HepG2 (cell line): ENCODE data around the gene EIF3A. TPM values are rescaled to one million over a fixed set of nuclear protein-coding genes. Genes with fewer than 3 reads are reported as not detected.

Experiments used
- AGO2 ChIP-seq: fragments of 200-400 bp; formaldehyde crosslinking; optimal IDR thresholded peaks from 2 replicates; pipeline ENCODE3; 2017; ENCODE audit warnings: mild to moderate bottlenecking, low read depth, low read length, moderate library complexity
- FOXC1 ChIP-seq: sonication (generic); formaldehyde crosslinking; IDR thresholded peaks from 2 replicates; pipeline ENCODE4 v1.8.0; 2022; ENCODE audit warnings: mild to moderate bottlenecking, missing genetic modification reagents, borderline replicate concordance
- KLF15 ChIP-seq: sonication (generic); formaldehyde crosslinking; IDR thresholded peaks from 2 replicates; pipeline ENCODE4 v1.8.1; 2023; ENCODE audit warnings: borderline replicate concordance, mild to moderate bottlenecking, inconsistent platforms, missing genetic modification reagents, mixed read lengths
- MLLT10 ChIP-seq: sonication (generic); formaldehyde crosslinking; IDR thresholded peaks from 2 replicates; pipeline ENCODE4 v1.4.0; 2020; ENCODE audit warnings: missing genetic modification reagents
- MTF1 ChIP-seq: sonication (generic); formaldehyde crosslinking; IDR thresholded peaks from 2 replicates; pipeline ENCODE4 v1.5.0; 2020; ENCODE audit warnings: missing genetic modification reagents
- NR1H2 ChIP-seq: sonication (generic); formaldehyde crosslinking; IDR thresholded peaks from 2 replicates; pipeline ENCODE4 v1.8.1; 2022; ENCODE audit warnings: low read depth, missing genetic modification reagents, borderline replicate concordance
- POGZ ChIP-seq: sonication (generic); formaldehyde crosslinking; IDR thresholded peaks from 2 replicates; pipeline ENCODE4 v1.4.0; 2020; ENCODE audit warnings: mild to moderate bottlenecking, missing genetic modification reagents
- REL ChIP-seq: sonication (generic); formaldehyde crosslinking; conservative IDR thresholded peaks from 2 replicates; pipeline ENCODE4 v1.8.0; 2022; ENCODE audit warnings: mild to moderate bottlenecking, missing genetic modification reagents, moderate library complexity
- ZMYM4 ChIP-seq: sonication (generic); formaldehyde crosslinking; IDR thresholded peaks from 2 replicates; pipeline ENCODE4 v1.8.1; 2023; ENCODE audit warnings: mild to moderate bottlenecking, missing genetic modification reagents
- ZNF224 ChIP-seq: sonication (generic); formaldehyde crosslinking; IDR thresholded peaks from 2 replicates; pipeline ENCODE4 v1.5.0; 2020; ENCODE audit warnings: mild to moderate bottlenecking, missing genetic modification reagents
- ZNF616 ChIP-seq: sonication (generic); formaldehyde crosslinking; IDR thresholded peaks from 2 replicates; pipeline ENCODE4 v1.5.0; 2020; ENCODE audit warnings: low read depth, mild to moderate bottlenecking, missing genetic modification reagents
- polyA plus RNA-seq, 8 experiments: library from polyadenylated mRNA; depleted of rRNA in 3 of 8; stranded (reverse) in 7 of 8; unstranded in 1 of 8; fragments of >200 nt; fragmentation: Illumina TruSeq in 4 of 8; extraction: Trizol in 4 of 8; gene quantifications; 2 replicates each; pipeline versions ENCODE4 v1.2.1 to v1.2.3, GENCODE V29; 2011 to 2016; ENCODE audit warnings: low read depth in 4 of 8, missing spikeins in 1 of 8, mixed read lengths in 1 of 8; ENCODE audit not compliant: insufficient read depth in 1 of 8
- total RNA-seq, 5 experiments: library from RNA; depleted of rRNA; stranded (reverse); fragments of >200 nt; fragmentation: Illumina TruSeq; extraction: Trizol; gene quantifications; 2 replicates each; pipeline ENCODE4 v1.2.3, GENCODE V29; 2016; ENCODE audit warnings: low read depth in 1 of 5
- TF ChIP-seq, protein P1 (sequence below): sonication (generic); formaldehyde crosslinking; IDR thresholded peaks from 2 replicates; pipeline ENCODE4 v1.4.0; 2020; ENCODE audit warnings: missing genetic modification reagents
- TF ChIP-seq, protein P2 (sequence below): IDR thresholded peaks from 2 replicates; pipeline ENCODE4 v1.6.1; 2012; ENCODE audit warnings: inconsistent platforms
- TF ChIP-seq, protein P3 (sequence below): sonication (generic); formaldehyde crosslinking; IDR thresholded peaks from 2 replicates; pipeline ENCODE4 v1.9.0; 2021; ENCODE audit warnings: missing genetic modification reagents, borderline replicate concordance
- TF ChIP-seq, protein P4 (sequence below): sonication (generic); formaldehyde crosslinking; IDR thresholded peaks from 2 replicates; pipeline ENCODE4 v1.5.1; 2020; ENCODE audit warnings: mild to moderate bottlenecking, missing genetic modification reagents
- TF ChIP-seq, protein P5 (sequence below): sonication (generic); formaldehyde crosslinking; IDR thresholded peaks from 2 replicates; pipeline ENCODE4 v1.8.0; 2022; ENCODE audit warnings: mild to moderate bottlenecking, missing genetic modification reagents, moderate library complexity

The EIF3A gene
- total and polyA plus RNA-seq, 2 of the 13 experiments (the other 11 are each of a cell fraction or from before 2014, with no cell fraction given): 25.6 to 117 TPM

DNA sequence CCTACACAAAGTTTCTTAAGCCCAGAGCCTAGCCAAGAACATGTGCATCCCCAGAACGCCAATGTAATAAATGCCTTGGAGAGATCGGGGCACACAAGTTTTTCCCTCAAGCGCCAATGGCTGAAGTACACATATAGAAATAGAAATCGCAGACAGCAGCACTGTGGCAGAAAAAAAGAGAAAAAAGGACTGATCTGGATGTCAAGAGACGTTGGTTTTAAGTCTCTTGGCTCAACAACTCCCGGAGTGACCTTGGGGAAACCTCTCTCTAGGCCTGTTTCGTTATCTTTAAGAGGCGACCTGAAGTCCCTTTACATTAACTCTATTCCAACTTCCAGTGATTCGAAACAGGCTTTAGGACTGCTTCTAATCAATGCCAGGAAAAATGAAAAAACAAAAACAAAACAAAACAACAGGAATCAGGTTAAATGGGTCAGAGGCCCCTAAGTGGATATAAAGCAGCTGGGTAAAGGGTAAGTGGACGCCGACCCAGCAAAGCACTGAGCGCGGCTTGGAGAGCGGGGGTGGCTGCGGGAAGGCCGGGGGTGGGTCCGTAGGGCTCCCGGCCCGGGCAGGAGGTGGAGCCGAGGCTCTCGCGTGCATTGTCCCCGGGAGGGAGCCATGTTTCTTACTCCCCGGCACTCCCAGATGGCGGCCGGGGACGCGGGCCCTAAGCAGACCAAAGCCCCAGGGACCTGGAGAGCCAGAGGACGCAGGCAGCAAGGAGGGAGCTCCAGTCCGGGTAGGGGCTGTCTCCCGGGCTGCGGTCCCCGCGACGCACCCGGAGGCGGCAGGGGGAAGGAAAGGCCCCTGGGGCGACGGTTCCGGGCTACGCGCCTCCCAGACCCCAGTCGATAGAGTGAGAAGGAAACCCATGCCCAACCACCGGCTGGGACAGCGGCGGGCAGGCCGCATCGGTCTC, 757 bp downstream of the EIF3A start (continued):
- TF ChIP-seq, protein P1, sequence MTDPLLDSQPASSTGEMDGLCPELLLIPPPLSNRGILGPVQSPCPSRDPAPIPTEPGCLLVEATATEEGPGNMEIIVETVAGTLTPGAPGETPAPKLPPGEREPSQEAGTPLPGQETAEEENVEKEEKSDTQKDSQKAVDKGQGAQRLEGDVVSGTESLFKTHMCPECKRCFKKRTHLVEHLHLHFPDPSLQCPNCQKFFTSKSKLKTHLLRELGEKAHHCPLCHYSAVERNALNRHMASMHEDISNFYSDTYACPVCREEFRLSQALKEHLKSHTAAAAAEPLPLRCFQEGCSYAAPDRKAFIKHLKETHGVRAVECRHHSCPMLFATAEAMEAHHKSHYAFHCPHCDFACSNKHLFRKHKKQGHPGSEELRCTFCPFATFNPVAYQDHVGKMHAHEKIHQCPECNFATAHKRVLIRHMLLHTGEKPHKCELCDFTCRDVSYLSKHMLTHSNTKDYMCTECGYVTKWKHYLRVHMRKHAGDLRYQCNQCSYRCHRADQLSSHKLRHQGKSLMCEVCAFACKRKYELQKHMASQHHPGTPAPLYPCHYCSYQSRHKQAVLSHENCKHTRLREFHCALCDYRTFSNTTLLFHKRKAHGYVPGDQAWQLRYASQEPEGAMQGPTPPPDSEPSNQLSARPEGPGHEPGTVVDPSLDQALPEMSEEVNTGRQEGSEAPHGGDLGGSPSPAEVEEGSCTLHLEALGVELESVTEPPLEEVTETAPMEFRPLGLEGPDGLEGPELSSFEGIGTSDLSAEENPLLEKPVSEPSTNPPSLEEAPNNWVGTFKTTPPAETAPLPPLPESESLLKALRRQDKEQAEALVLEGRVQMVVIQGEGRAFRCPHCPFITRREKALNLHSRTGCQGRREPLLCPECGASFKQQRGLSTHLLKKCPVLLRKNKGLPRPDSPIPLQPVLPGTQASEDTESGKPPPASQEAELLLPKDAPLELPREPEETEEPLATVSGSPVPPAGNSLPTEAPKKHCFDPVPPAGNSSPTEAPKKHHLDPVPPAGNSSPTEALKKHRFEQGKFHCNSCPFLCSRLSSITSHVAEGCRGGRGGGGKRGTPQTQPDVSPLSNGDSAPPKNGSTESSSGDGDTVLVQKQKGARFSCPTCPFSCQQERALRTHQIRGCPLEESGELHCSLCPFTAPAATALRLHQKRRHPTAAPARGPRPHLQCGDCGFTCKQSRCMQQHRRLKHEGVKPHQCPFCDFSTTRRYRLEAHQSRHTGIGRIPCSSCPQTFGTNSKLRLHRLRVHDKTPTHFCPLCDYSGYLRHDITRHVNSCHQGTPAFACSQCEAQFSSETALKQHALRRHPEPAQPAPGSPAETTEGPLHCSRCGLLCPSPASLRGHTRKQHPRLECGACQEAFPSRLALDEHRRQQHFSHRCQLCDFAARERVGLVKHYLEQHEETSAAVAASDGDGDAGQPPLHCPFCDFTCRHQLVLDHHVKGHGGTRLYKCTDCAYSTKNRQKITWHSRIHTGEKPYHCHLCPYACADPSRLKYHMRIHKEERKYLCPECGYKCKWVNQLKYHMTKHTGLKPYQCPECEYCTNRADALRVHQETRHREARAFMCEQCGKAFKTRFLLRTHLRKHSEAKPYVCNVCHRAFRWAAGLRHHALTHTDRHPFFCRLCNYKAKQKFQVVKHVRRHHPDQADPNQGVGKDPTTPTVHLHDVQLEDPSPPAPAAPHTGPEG (CRISPR knock-in tag): peak; percentile 29; the same call in 1 of the 2 replicates
- TF ChIP-seq MLLT10 (CRISPR knock-in tag) (no peak), NR1H2 (CRISPR knock-in tag) (peak; percentile 22; the same call in 1 of the 2 replicates), KLF15 (CRISPR knock-in tag) (no peak), ZNF224 (no peak), MTF1 (CRISPR knock-in tag) (no peak), REL (CRISPR knock-in tag) (no peak), AGO2 (peak; percentile 97), ZMYM4 (CRISPR knock-in tag) (0 out of 2 replicates have a peak, but pooled peaks have one; percentile 6), ZNF616 (no peak), POGZ (CRISPR knock-in tag) (no peak), FOXC1 (CRISPR knock-in tag) (no peak)
- TF ChIP-seq, protein P2, sequence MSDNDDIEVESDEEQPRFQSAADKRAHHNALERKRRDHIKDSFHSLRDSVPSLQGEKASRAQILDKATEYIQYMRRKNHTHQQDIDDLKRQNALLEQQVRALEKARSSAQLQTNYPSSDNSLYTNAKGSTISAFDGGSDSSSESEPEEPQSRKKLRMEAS: no peak
- TF ChIP-seq, protein P3, sequence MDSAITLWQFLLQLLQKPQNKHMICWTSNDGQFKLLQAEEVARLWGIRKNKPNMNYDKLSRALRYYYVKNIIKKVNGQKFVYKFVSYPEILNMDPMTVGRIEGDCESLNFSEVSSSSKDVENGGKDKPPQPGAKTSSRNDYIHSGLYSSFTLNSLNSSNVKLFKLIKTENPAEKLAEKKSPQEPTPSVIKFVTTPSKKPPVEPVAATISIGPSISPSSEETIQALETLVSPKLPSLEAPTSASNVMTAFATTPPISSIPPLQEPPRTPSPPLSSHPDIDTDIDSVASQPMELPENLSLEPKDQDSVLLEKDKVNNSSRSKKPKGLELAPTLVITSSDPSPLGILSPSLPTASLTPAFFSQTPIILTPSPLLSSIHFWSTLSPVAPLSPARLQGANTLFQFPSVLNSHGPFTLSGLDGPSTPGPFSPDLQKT (CRISPR knock-in tag): no peak
- TF ChIP-seq, protein P4, sequence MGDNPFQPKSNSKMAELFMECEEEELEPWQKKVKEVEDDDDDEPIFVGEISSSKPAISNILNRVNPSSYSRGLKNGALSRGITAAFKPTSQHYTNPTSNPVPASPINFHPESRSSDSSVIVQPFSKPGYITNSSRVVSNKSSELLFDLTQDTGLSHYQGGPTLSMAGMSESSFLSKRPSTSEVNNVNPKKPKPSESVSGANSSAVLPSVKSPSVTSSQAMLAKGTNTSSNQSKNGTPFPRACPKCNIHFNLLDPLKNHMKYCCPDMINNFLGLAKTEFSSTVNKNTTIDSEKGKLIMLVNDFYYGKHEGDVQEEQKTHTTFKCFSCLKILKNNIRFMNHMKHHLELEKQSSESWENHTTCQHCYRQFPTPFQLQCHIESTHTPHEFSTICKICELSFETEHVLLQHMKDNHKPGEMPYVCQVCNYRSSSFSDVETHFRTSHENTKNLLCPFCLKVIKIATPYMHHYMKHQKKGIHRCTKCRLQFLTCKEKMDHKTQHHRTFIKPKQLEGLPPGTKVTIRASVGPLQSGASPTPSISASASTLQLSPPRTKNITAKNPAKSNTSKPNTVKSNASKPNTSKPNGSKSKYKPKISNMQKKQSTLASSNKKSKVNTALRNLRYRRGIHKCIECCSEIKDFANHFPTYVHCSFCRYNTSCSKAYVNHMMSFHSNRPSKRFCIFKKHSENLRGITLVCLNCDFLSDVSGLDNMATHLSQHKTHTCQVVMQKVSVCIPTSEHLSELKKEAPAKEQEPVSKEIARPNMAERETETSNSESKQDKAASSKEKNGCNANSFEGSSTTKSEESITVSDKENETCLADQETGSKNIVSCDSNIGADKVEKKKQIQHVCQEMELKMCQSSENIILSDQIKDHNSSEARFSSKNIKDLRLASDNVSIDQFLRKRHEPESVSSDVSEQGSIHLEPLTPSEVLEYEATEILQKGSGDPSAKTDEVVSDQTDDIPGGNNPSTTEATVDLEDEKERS (CRISPR knock-in tag): no peak
- TF ChIP-seq, protein P5, sequence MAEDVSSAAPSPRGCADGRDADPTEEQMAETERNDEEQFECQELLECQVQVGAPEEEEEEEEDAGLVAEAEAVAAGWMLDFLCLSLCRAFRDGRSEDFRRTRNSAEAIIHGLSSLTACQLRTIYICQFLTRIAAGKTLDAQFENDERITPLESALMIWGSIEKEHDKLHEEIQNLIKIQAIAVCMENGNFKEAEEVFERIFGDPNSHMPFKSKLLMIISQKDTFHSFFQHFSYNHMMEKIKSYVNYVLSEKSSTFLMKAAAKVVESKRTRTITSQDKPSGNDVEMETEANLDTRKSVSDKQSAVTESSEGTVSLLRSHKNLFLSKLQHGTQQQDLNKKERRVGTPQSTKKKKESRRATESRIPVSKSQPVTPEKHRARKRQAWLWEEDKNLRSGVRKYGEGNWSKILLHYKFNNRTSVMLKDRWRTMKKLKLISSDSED (CRISPR knock-in tag): no peak
